Naive B cell (primary cell): ENCODE results near the gene TBC1D23. TPM values are rescaled to one million over a fixed set of nuclear protein-coding genes. Genes with fewer than 3 reads are reported as not detected.
"Not testable (repeated sequence)": the region's sequence is repeated elsewhere in the genome, so short reads cannot be mapped to it uniquely, and the experiment has no call there.

Experiments
- ATAC-seq, 2 donors: fragments of 150-1000 bp; cut with Tn5 transposase; 2 replicates each; pipeline ENCODE4 v1.10.0; 2021; ENCODE audit warnings: low read depth in 2 of 2, mild to moderate bottlenecking in 2 of 2, moderate library complexity in 2 of 2
- DNase-seq: peaks from one replicate; pipeline ENCODE4 v3.0.0; 2022
- H3K27ac Mint-ChIP-seq, 6 donors: one replicate each; pipeline ENCODE4 v1.8.0; 2020 to 2022; ENCODE audit warnings: mild to moderate bottlenecking in 6 of 6, mixed read lengths in 6 of 6, moderate library complexity in 5 of 6, inconsistent platforms in 2 of 6
- H3K27me3 Mint-ChIP-seq, 3 donors: one replicate each; pipeline ENCODE4 v1.8.0; 2021 to 2022; ENCODE audit warnings: mixed read lengths in 3 of 3, mild to moderate bottlenecking in 1 of 3
- H3K36me3 Mint-ChIP-seq, 2 donors: one replicate each; pipeline ENCODE4 v1.8.0; 2020 to 2022; ENCODE audit warnings: mixed read lengths in 2 of 2, inconsistent platforms in 1 of 2, mild to moderate bottlenecking in 1 of 2
- H3K4me1 Mint-ChIP-seq, 3 donors: one replicate each; pipeline ENCODE4 v1.8.0; 2020 to 2022; ENCODE audit warnings: mixed read lengths in 3 of 3, inconsistent platforms in 1 of 3, mild to moderate bottlenecking in 1 of 3, moderate library complexity in 1 of 3
- H3K4me3 Mint-ChIP-seq, 8 donors: one replicate each; pipeline ENCODE4 v1.8.0; 2020 to 2022; ENCODE audit warnings: mild to moderate bottlenecking in 8 of 8, mixed read lengths in 8 of 8, moderate library complexity in 8 of 8, inconsistent platforms in 2 of 8
- H3K9me3 Mint-ChIP-seq, 7 donors: one replicate each; pipeline ENCODE4 v1.8.0; 2020 to 2022; ENCODE audit warnings: mixed read lengths in 7 of 7, mild to moderate bottlenecking in 5 of 7, inconsistent platforms in 2 of 7, moderate library complexity in 1 of 7
- polyA plus RNA-seq, 6 donors: library from polyadenylated mRNA; unstranded; fragments of 300-500 nt; fragmentation: Illumina TruSeq; gene quantifications; one replicate each; pipeline ENCODE4 v1.2.3, GENCODE V29; 2021; ENCODE audit warnings: low read depth in 6 of 6

Gene TBC1D23
- 10 to 100 TPM; 10.9 to 23.4 (median 18.0) TPM for polyA plus RNA-seq

DNA sequence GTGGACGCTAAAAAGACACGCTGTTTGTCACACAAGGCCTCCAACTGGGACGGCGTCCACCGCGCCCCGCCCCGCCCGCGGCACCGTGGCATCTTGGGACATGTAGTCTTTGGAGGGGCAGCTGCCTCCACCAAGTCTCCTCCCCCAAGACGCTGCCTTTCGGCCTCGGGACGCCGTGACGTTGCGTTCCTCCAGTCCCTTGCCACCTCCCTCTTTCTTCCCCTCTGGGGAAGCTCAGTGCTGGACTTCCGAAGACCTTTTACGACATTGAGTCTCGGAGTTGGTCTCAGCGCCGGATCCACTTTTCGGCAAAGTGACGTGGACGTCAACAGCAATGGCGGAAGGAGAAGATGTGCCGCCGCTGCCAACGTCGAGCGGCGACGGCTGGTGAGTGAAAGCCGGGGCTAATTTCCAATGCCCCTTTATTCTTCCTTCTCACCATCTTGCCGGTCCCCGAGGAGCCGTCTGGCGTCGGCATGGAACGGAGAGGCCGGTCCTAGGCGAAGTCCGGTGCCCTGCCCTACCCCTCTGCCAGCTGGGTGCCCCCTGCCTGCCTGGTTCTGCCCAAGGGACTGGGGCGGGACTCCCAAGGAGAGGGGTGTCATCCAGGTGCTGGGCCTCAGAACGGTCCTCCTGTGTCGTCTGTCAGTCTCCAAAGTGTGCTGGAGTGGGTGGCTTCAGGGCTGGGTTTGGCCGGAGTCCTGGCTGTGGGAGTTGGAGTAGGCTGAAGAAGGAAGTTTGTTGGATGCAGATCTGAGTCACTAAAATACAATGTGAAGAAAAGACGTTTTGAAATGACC lies at the start of gene TBC1D23:
Gene TBC1D23 (plus strand): TSS at position 308 of the 800 bp plus-strand sequence. CDS start 27 bp downstream, at position 335.
- Mint-ChIP-seq H3K9me3 (no peaks in the 10 kb centered on the region), H3K4me3 (peak within 1 kb of the TSS; percentile 90 to 99 (median 96)), H3K27ac (peak within 1 kb of the TSS; percentile 96 to 100 (median 98)), H3K36me3 (no peaks in the 10 kb centered on the region), H3K27me3 (no peaks in the 10 kb centered on the region), H3K4me1 (peaks cover 31 to 50% (median 47%) of the 10 kb centered on the region in 3 donors)
- ATAC-seq: peak; percentile 98
- peak; percentile 96 for DNase-seq

DNA sequence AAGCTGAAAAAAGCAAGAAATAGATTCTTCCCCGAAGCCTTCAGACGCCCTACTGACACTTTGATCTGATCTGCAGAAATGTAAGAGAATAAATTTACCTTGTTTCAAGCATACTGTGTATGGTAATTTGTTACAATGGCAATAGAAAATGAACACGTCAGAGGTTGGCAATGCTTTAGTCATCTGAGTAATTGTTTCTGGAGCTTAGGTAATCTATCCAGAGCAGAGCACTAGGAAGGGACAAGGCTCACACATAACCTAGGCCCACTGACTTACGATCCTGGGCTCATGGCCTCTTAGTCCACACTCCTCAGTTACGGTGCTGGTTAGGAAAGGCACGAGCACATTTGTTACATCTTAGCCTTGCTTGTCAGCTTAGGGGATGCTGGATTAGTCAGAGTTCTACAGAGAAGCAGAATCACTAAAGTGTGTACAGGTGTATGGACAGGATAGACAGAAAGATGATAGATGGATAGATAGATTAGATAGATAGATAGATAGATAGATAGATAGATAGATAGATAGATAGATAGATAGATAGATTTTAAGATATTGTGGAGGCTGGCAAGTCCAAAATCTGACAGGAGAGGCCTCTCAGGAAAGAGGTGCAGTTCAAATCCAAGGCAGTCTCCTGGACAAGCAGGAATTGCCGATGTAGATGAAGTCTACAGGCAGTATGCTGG lies 46.8 kb upstream of the TBC1D23 start:
- H3K27ac Mint-ChIP-seq: no peak overlapping the region
- peaks cover 0 to 8% of the 10 kb centered on the region in 2 donors for H3K36me3 Mint-ChIP-seq
- peaks cover 8 to 10% (median 8%) of the 10 kb centered on the region in 3 donors for H3K4me1 Mint-ChIP-seq
- H3K9me3 Mint-ChIP-seq: peaks cover 0 to 7% (median 3%) of the 10 kb centered on the region in 7 donors
- no peak overlapping the region for H3K4me3 Mint-ChIP-seq
- H3K27me3 Mint-ChIP-seq: peaks cover 4 to 22% (median 5%) of the 10 kb centered on the region in 3 donors
- ATAC-seq (no peak), DNase-seq (no peak)

DNA sequence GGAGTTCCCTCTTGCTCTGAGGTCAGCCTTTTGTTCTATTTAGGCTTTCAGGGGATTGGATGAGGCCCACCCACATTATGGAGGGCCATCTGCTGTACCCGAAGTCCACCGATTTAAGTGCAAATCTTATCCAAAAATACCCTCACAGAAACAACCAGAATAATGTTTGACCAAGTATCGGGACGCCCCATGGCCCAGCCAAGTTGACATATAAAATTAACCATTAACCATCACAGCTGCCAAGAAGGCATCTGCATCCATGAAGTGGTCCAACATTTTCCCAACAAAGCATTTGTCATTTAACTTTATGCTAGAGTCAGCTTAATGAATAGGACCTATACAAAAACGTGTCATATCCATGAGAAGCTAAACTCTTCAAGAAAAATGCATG lies 46.2 kb upstream of the TBC1D23 start:
- peaks cover 8 to 10% (median 8%) of the 10 kb centered on the region in 3 donors for H3K4me1 Mint-ChIP-seq
- peaks cover 4 to 22% (median 5%) of the 10 kb centered on the region in 3 donors for H3K27me3 Mint-ChIP-seq
- ATAC-seq (no peak), DNase-seq (no peak)
- no peak overlapping the region for H3K4me3 Mint-ChIP-seq
- peaks cover 4 to 13% (median 6%) of the 10 kb centered on the region in 7 donors for H3K9me3 Mint-ChIP-seq
- H3K27ac Mint-ChIP-seq: no peak overlapping the region
- H3K36me3 Mint-ChIP-seq: peaks cover 3 to 8% of the 10 kb centered on the region in 2 donors

GRCh38 chr3:100216713-100217112 lies 44.1 kb upstream of the TBC1D23 start:
- H3K4me3 Mint-ChIP-seq: no peak overlapping the region
- H3K27me3 Mint-ChIP-seq: peaks cover 4 to 27% (median 5%) of the 10 kb centered on the region in 3 donors
- DNase-seq (no peak), ATAC-seq (no peak)
- H3K9me3 Mint-ChIP-seq: peaks cover 4 to 19% (median 8%) of the 10 kb centered on the region in 7 donors
- H3K36me3 Mint-ChIP-seq: peaks cover 3 to 8% of the 10 kb centered on the region in 2 donors
- H3K4me1 Mint-ChIP-seq: no peaks in the 10 kb centered on the region
- H3K27ac Mint-ChIP-seq: peak overlapping the region in 1 of 6 donors; percentile 67

GRCh38 chr3:100221159-100221558 lies 39.6 kb upstream of the TBC1D23 start:
- ATAC-seq (no peak), DNase-seq (no peak)
- no peak overlapping the region for H3K4me3 Mint-ChIP-seq
- H3K27ac Mint-ChIP-seq: no peak overlapping the region
- no peaks in the 10 kb centered on the region for H3K4me1 Mint-ChIP-seq
- H3K9me3 Mint-ChIP-seq: peaks cover 4 to 19% (median 8%) of the 10 kb centered on the region in 7 donors
- peaks cover 3 to 8% of the 10 kb centered on the region in 2 donors for H3K36me3 Mint-ChIP-seq
- peaks cover 4 to 27% (median 5%) of the 10 kb centered on the region in 3 donors for H3K27me3 Mint-ChIP-seq

DNA sequence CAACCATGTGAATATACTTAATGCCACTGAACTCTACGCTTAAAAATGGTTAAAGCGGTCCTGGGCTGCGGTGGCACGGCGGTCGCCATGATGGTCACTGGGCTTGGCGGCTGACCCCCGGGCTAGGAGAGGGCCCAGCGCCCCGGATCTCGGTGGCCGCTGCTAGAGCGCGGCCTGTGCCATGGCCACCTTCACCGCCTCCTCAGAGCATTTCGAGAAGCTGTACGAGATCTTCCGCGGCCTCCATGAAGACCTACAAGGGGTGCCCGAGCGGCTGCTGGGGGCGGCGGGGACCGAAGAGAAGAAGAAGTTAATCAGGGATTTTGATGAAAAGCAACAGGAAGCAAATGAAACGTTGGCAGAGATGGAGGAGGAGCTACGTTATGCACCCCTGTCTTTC lies 35.6 kb upstream of the TBC1D23 start:
- peaks cover 0 to 5% (median 4%) of the 10 kb centered on the region in 7 donors for H3K9me3 Mint-ChIP-seq
- no peak overlapping the region for H3K27ac Mint-ChIP-seq
- no peaks in the 10 kb centered on the region for H3K4me1 Mint-ChIP-seq
- ATAC-seq (no peak), DNase-seq (no peak)
- H3K4me3 Mint-ChIP-seq: no peak overlapping the region
- no peaks in the 10 kb centered on the region for H3K36me3 Mint-ChIP-seq
- H3K27me3 Mint-ChIP-seq: peaks cover 0 to 5% (median 5%) of the 10 kb centered on the region in 3 donors

GRCh38 chr3:100225883-100226282 lies 34.9 kb upstream of the TBC1D23 start:
- peaks cover 0 to 4% (median 1%) of the 10 kb centered on the region in 7 donors for H3K9me3 Mint-ChIP-seq

GRCh38 chr3:100226712-100227429 lies 33.9 kb upstream of the TBC1D23 start:
- Mint-ChIP-seq H3K4me3 (no peak overlapping the region), H3K4me1 (no peaks in the 10 kb centered on the region), H3K27me3 (peaks cover 0 to 5% (median 0%) of the 10 kb centered on the region in 3 donors), H3K36me3 (no peaks in the 10 kb centered on the region), H3K27ac (peak overlapping the region in 1 of 6 donors; percentile 66), H3K9me3 (peaks cover 0 to 4% (median 0%) of the 10 kb centered on the region in 7 donors)
- DNase-seq: no peak
- ATAC-seq: no peak

More at GRCh38 chr3:100225883-100226282, 34.9 kb upstream of the TBC1D23 start:
- no peaks in the 10 kb centered on the region for H3K36me3 Mint-ChIP-seq
- DNase-seq (no peak), ATAC-seq (no peak)
- H3K27me3 Mint-ChIP-seq: peaks cover 0 to 5% (median 2%) of the 10 kb centered on the region in 3 donors
- no peak overlapping the region for H3K4me3 Mint-ChIP-seq
- H3K4me1 Mint-ChIP-seq: no peaks in the 10 kb centered on the region
- H3K27ac Mint-ChIP-seq: no peak overlapping the region

GRCh38 chr3:100227511-100227921 lies 33.3 kb upstream of the TBC1D23 start:
- Mint-ChIP-seq H3K4me3 (no peak overlapping the region), H3K27me3 (peaks cover 0 to 5% (median 0%) of the 10 kb centered on the region in 3 donors), H3K4me1 (no peaks in the 10 kb centered on the region), H3K36me3 (no peaks in the 10 kb centered on the region), H3K27ac (no peak overlapping the region), H3K9me3 (peaks cover 0 to 4% (median 0%) of the 10 kb centered on the region in 7 donors)
- DNase-seq: no peak
- ATAC-seq: no peak

DNA sequence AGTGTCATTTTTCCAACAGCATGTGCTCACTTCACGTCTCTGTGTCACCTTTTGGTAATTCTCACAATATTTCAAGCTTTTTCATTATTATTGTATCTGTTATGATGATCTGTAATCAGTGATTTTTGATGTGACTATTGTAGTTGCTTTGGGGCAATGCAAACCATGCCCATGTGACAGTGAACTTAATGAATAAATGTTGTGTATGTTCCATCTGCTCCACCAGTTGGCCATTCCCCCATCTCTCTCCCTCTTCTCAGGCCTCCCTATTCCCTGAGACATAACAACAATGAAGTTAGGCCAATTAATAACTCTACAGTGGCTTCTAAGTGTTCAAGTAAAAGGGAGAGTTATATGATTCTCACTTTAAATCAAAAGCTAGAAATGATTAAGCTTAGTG lies 32.5 kb upstream of the TBC1D23 start:
- H3K9me3 Mint-ChIP-seq: peaks cover 0 to 4% (median 0%) of the 10 kb centered on the region in 7 donors
- H3K4me1 Mint-ChIP-seq: no peaks in the 10 kb centered on the region
- no peaks in the 10 kb centered on the region for H3K36me3 Mint-ChIP-seq
- no peak overlapping the region for H3K27ac Mint-ChIP-seq
- no peak overlapping the region for H3K4me3 Mint-ChIP-seq
- ATAC-seq: no peak
- peaks cover 0 to 5% (median 0%) of the 10 kb centered on the region in 3 donors for H3K27me3 Mint-ChIP-seq
- DNase-seq: no peak

DNA sequence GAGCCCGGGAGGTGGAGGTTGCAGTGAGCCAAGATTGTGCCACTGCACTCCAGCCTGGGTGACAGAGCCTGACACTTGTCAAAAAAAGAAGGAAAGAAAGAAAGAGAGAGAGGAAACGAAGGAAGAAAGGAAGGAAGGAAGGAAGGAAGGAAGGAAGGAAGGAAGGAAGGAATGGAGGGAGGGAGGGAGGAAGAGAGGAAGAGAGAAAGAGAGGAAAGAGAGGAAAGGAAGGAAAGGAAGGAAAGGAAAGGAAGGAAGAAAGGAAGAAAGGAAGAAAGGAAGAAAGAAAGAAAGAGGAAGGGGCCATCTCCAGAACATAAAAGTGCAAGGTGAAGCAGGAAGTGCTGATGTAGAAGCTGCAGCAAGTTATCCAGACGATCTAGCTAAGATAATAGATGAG lies 31.6 kb upstream of the TBC1D23 start:
- not testable (repeated sequence) for H3K36me3 Mint-ChIP-seq, H3K4me1 Mint-ChIP-seq, H3K4me3 Mint-ChIP-seq, DNase-seq, H3K27me3 Mint-ChIP-seq, ATAC-seq, H3K9me3 Mint-ChIP-seq
- peak overlapping the region in 1 of 6 donors; percentile 88 for H3K27ac Mint-ChIP-seq

GRCh38 chr3:100230710-100231109 lies 30.1 kb upstream of the TBC1D23 start:
- no peak for DNase-seq
- Mint-ChIP-seq H3K36me3 (no peaks in the 10 kb centered on the region), H3K9me3 (peaks cover 0 to 4% (median 0%) of the 10 kb centered on the region in 7 donors), H3K4me3 (no peak overlapping the region), H3K27me3 (peaks cover 0 to 5% (median 0%) of the 10 kb centered on the region in 3 donors), H3K4me1 (no peaks in the 10 kb centered on the region), H3K27ac (no peak overlapping the region)
- ATAC-seq: no peak

DNA sequence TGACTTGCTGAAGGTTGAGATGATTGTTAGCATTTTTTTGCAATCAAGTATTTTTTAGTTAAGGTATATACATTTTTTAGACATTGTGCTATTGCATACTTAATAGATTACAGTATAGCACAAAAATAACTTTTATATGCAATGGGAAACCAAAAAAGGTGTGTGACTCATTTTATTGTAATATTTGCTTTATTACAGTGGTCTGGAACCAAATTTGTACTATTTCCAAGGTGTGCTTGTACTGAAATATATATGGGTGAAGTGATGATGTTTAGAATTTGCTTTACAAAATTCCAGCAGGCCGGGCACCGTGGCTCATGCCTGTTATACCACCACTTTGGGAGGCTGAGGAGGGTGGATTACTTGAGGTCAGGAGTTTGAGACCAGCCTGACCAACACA lies 29.1 kb upstream of the TBC1D23 start:
- H3K36me3 Mint-ChIP-seq: no peaks in the 10 kb centered on the region
- H3K27me3 Mint-ChIP-seq: peaks cover 0 to 5% (median 0%) of the 10 kb centered on the region in 3 donors
- H3K27ac Mint-ChIP-seq: no peak overlapping the region
- H3K4me3 Mint-ChIP-seq: no peak overlapping the region
- DNase-seq: no peak
- no peak for ATAC-seq
- no peaks in the 10 kb centered on the region for H3K4me1 Mint-ChIP-seq
- peaks cover 0 to 4% (median 0%) of the 10 kb centered on the region in 7 donors for H3K9me3 Mint-ChIP-seq
